Brain microvascular endothelial cell (primary cell): ENCODE data around the gene IL34.

ENCODE experiments used
- DNase-seq: peaks from one replicate; pipeline ENCODE4 v3.0.0-alpha.2; 2020
- H3K27ac ChIP-seq: fragments of 250-450 bp; sonication (Bioruptor Pico); 2 replicates; pipeline ENCODE4 v1.5.1; 2020; ENCODE audit warnings: mild to moderate bottlenecking, moderate library complexity
- H3K27me3 ChIP-seq: fragments of 250-450 bp; sonication (Bioruptor Pico); replicated peaks from 2 replicates; pipeline ENCODE4 v1.5.1; 2020; ENCODE audit warnings: mild to moderate bottlenecking
- H3K36me3 ChIP-seq: fragments of 250-450 bp; sonication (Bioruptor Pico); replicated peaks from 2 replicates; pipeline ENCODE4 v1.5.1; 2020; ENCODE audit warnings: mild to moderate bottlenecking
- H3K4me3 ChIP-seq: 2 replicates; pipeline ENCODE4 v1.5.1; 2011; ENCODE audit warnings: low read depth, mild to moderate bottlenecking, control low read depth, low read length, moderate library complexity
- CTCF ChIP-seq: IDR thresholded peaks from 2 replicates; pipeline ENCODE4 v1.5.1; 2011; ENCODE audit warnings: low read depth, mild to moderate bottlenecking, moderate library complexity, low read length, control low read depth, inconsistent platforms; ENCODE audit errors: missing control alignments
- in situ Hi-C: cut with HindIII; loops from 2 replicates; pipeline ENCODE4 v1.10.0; 2017; ENCODE audit warnings: low sequenced_read_pairs, low pct_ligation_motif_present

IL34 gene

GRCh38 chr16:70677499-70678120 is 31.3 kb downstream of the IL34 start:
- Histone ChIP-seq H3K4me3 (no peak overlapping the region), H3K27ac (no peak overlapping the region), H3K27me3 (no peaks in the 10 kb centered on the region), H3K36me3 (peaks cover 17% of the 10 kb centered on the region)
- in situ Hi-C loops, result no loop called here
- TF ChIP-seq CTCF, result no peak
- DNase-seq, result no peak

DNA sequence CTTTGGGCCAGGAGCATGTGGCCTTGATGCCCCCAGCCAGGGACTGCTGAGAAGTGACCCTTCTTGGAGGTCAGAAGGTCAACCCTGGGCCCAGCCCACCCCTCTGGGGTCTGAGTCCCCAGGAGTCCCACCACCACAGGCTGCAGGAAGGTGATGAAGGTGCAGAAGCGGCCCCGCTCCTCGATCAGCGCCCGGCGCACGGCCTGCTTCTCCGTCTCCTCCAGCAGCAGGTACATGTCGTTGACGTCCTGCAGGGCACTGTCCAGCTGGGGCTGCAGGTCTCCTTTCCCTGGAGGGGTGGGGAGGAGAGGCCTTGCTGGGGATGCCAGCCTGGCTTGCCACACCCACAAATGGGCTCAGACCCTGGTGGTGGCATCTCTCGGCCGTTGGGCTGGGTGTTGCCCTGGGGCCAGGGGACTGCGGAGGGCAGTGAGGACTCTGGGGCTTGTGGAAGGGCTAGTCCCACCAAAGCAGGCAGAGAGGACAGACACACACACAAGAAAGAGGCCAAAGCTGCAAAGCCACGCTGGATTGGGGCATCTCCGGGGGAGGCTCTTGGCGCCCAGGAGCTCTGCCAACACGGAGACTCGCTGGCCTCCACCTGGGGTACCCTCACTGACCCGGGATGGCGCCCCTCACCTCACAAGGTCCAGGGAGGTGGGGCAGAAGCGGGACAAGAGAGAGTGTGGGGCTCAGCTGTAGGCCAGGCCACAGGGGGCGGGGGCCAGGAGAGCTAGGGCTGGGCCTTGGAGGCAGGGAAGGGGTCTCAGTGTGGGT is 31.9 kb downstream of the IL34 start:
- DNase-seq, result no peak
- Histone ChIP-seq H3K27ac (no peak overlapping the region), H3K36me3 (peaks cover 17% of the 10 kb centered on the region), H3K4me3 (no peak overlapping the region), H3K27me3 (no peaks in the 10 kb centered on the region)
- no peak for TF ChIP-seq CTCF
- in situ Hi-C loops, result no loop called here

DNA sequence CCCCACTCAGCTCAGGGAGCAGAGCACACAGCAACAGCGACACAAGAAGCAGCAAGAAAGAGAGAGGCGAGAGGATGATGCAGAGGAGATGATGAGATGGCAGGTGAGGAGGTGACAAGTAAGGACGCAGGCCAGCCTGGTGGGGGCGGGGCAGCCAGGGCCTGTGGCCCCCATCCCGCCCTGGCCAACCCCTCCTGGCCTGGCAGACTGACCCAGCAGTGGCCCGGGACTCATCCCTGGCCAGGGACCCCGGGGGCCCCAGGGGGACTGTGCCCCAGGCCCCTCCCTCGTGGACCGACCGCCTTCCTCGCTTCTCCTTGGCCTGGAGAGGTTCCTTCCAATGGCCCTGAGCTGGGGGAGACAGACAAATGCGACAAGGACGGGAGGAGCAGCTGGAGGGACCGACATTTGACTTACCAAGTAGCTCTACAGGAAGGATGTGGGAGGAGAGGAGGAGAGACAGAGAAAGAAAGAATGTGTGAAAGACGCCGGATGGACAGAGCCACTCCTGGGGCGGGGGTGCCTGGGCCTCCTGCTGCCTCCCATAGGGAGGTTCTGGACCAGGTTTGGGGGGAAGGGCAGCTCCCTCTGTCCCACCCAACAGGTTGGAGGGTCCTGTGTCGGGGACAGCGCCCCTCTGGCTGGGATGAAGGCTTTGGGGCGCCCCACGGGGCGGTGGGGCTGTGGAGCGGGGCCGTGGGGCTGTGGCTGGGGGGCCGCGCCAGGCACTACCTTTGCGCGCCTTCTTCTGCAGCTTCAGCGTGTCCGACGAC is 32.7 kb downstream of the IL34 start:
- peaks cover 17% of the 10 kb centered on the region for H3K36me3 ChIP-seq
- TF ChIP-seq CTCF, result no peak
- DNase-seq, result no peak
- no peak overlapping the region for H3K4me3 ChIP-seq
- H3K27me3 ChIP-seq, result no peaks in the 10 kb centered on the region
- in situ Hi-C loops, result no loop called here
- no peak overlapping the region for H3K27ac ChIP-seq

DNA sequence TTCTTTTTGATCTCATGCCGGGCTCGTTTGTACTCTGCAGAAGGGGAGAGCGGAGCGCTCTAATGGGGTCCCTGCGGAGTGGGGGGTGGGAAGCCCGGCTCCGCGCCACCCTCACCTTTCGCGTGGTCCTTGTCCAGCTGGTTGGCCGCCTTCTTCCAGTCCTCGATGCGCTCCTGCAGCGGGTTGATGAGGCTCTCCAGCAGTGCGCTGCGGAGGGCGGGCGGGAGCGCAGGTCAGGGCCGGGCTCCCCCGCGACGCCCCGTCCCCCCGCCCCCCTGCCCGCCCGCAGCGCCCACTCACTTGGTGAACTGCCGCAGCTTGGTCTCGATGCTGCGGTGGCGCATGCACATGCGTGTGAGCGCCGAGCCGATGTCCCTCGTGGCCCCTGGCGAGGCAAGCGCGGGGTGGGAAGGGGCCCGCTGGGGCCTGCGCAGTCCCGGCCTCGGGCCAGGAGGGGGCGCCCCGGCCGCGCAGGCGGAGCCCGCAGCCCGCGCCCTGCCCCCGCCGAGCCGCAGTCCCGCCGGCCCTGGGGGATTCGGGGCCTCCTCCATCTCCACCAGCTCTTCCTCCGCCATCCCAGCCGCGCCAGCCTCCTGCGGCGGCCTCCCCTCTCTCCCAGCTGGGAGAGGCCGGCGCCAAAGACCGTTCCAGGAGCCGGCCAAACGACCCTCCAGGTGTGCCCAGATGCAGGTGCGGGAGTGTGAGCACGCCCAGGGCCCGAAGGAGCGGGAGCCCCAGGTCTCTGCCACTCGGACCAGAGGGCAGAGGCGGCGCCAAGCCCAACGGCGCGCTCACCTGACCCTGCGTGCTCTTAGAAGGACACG is 33.5 kb downstream of the IL34 start:
- H3K27ac ChIP-seq, result no peak overlapping the region
- no peak for DNase-seq
- H3K27me3 ChIP-seq, result no peaks in the 10 kb centered on the region
- TF ChIP-seq CTCF, result peak; percentile 34
- in situ Hi-C loops, result no loop called here
- peaks cover 12% of the 10 kb centered on the region for H3K36me3 ChIP-seq
- H3K4me3 ChIP-seq, result no peak overlapping the region

- Histone ChIP-seq H3K36me3 (peaks cover 10% of the 10 kb centered on the region), H3K27me3 (no peaks in the 10 kb centered on the region), H3K4me3 (no peak overlapping the region), H3K27ac (no peak overlapping the region)
- in situ Hi-C loops, result no loop called here
- TF ChIP-seq CTCF, result no peak
- DNase-seq, result no peak
Measured at GRCh38 chr16:70680495-70681381, 34.4 kb downstream of the IL34 start.
